ENCODE data around the gene NHSL1. TPM values are rescaled to one million over a fixed set of nuclear protein-coding genes. Genes with fewer than 3 reads are reported as not detected.
A peak's percentile ranks its signal among the peaks of the same experiment; 100 is the strongest.

NHSL1 gene
- total RNA-seq, 2 donors from 2014 or later, result 82.8 to 94.8 TPM

DNA sequence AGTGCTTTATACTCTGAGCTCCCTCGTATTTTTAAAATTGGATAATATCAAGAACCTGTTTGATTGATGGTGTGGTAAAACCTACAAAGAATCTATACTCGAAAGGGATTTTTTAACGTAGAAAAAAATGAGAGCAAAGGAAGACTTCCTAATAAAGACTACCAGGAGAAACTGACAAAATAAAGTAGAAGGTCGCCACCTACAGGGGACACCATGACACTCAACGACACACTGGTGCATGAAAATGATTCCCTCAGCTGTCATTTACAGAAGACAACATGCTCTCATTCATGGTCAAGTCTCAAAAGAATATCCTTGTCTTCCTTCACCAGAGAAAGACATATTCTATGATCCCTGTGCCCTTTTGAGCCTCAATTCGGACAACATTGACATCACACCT lies 10.1 kb upstream of the NHSL1 start:
- Histone ChIP-seq H3K4me3 (no peak overlapping the region), H3K4me1 (peaks cover 16% of the 10 kb centered on the region), H3K9me3 (no peaks in the 10 kb centered on the region), H3K27ac (no peak overlapping the region), H3K9ac (ENCODE audit: low read depth in 2 of 2, low read length in 2 of 2) (no peak overlapping the region), H3K36me3 (no peaks in the 10 kb centered on the region), H3K27me3 (no peaks in the 10 kb centered on the region)
- DNase-seq, result peak; percentile 80
- intact Hi-C loops (cut with DNase I), result loop anchor here (2.0 kb wide), 1 partner anchor 81 kb away; no protein-coding TSS in a partner anchor
- TF ChIP-seq, protein P1, sequence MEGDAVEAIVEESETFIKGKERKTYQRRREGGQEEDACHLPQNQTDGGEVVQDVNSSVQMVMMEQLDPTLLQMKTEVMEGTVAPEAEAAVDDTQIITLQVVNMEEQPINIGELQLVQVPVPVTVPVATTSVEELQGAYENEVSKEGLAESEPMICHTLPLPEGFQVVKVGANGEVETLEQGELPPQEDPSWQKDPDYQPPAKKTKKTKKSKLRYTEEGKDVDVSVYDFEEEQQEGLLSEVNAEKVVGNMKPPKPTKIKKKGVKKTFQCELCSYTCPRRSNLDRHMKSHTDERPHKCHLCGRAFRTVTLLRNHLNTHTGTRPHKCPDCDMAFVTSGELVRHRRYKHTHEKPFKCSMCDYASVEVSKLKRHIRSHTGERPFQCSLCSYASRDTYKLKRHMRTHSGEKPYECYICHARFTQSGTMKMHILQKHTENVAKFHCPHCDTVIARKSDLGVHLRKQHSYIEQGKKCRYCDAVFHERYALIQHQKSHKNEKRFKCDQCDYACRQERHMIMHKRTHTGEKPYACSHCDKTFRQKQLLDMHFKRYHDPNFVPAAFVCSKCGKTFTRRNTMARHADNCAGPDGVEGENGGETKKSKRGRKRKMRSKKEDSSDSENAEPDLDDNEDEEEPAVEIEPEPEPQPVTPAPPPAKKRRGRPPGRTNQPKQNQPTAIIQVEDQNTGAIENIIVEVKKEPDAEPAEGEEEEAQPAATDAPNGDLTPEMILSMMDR (IDR thresholded peaks at IDR 0.05), result peak; percentile 67

DNA sequence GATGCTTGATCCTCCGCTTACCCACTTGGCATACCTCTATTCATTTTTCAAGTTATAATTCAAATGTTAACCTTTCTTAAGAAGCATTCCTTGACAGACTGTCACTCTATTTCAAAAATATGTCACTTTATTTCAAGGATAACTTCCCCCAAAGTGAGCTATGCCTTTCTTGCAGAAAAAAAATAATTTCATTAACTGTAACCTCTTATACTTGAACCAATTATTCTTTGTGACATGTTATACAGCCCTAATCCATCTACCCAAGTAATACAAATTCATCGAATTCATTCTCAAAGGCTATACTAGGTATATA lies 9.3 kb upstream of the NHSL1 start:
- peak overlapping the region; percentile 17 to 30 for H3K9ac ChIP-seq (ENCODE audit: low read depth in 2 of 2, low read length in 2 of 2)
- intact Hi-C loops (cut with DNase I), result loop anchor here (2.0 kb wide), 1 partner anchor 80 kb away; no protein-coding TSS in a partner anchor
- H3K27ac ChIP-seq, result peak overlapping the region; percentile 68

DNA sequence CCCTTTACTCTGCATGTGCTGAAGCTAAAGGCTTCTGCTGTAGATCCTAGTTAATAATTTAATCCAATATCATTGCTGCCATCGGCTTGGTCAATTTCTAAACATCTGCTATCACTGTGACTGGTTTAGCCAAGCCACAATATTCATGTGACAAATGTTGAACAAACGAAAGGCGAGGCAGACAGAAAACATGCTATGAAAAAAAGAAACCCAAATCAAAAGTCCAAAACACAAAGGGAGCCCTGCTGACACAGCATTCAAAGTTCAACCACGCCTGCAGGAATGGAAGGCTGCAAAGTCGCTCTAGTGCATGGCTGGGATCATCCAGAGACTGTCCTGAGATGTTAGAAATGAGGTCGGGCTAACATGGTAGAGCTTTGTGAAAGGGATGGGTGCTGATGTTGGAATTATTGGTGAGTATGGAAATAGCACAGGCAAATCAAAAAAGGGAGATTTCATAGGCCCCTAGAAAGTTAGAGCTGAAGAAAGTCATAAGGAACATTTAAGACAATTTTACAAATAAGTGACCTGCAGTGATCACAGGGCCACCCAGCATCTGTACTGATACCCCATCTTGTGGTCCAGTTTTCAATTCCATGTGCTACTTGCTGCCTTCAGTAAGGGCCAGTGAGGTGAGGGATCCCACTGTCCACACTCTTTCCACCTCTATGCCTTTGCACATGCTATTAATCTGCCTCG lies 8.8 kb upstream of the NHSL1 start:
- H3K27ac ChIP-seq, result peak overlapping the region; percentile 68
- TF ChIP-seq, protein P1 (IDR thresholded peaks at IDR 0.05), result no peak
- no peaks in the 10 kb centered on the region for H3K27me3 ChIP-seq
- DNase-seq, result peak; percentile 75
- no peak overlapping the region for H3K4me3 ChIP-seq
- H3K36me3 ChIP-seq, result no peaks in the 10 kb centered on the region
- peak overlapping the region; percentile 17 to 57 for H3K9ac ChIP-seq (ENCODE audit: low read depth in 2 of 2, low read length in 2 of 2)
- H3K4me1 ChIP-seq, result peaks cover 16% of the 10 kb centered on the region
- intact Hi-C loops (cut with DNase I), result loop anchor here (2.0 kb wide), 1 partner anchor 79 kb away; no protein-coding TSS in a partner anchor
- H3K9me3 ChIP-seq, result no peaks in the 10 kb centered on the region

More for the DNA sequence above, 9.3 kb upstream of the NHSL1 start:
- no peak for DNase-seq
- no peaks in the 10 kb centered on the region for H3K27me3 ChIP-seq
- H3K36me3 ChIP-seq, result no peaks in the 10 kb centered on the region
- H3K4me1 ChIP-seq, result peaks cover 16% of the 10 kb centered on the region
- TF ChIP-seq, protein P1 (IDR thresholded peaks at IDR 0.05), result no peak
- H3K9me3 ChIP-seq, result no peaks in the 10 kb centered on the region
- no peak overlapping the region for H3K4me3 ChIP-seq

DNA sequence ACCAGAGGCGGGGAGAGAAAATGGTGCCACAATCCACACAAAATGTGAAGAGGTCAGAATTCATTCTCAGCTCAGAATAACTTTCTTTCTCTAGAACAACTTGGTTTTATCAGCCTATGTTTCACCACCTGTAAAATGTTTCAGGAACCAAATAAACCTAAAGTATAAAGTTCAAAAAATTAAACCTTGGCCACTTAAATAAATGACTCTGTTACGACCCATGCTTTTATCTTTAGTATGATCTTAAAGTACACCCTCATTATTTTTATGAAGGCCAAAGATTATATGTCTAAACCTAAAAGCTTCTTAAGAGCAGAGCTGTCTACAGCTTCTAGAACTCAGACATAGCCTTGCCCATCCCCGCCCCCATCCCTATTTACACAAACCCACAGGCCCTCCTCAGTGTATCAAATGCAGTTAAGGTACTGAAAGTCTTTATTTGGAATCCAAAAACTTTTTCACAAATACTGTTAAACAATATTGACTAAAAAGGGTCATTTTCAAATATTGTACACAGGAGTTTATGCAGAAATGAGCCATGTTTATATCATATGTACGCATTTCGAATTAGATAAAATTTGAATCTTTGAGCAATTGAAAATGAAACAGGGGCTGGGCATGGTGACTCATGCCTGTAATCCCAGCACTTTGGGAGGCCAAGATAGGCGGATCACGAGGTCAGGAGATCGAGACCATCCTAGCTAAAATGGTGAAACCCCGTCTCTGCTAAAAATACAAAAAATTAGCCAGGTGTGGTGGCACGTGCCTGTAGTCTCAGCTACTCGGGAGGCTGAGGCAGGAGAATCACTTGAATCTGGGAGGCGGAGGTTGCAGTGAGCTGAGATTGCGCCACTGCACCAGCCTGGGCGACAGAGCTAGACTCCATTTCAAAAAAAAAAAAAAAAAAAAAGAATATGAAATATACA lies 5.7 kb upstream of the NHSL1 start:
- intact Hi-C loops (cut with DNase I), result no loop called here
- Histone ChIP-seq H3K27me3 (no peaks in the 10 kb centered on the region), H3K36me3 (no peaks in the 10 kb centered on the region), H3K4me3 (no peak overlapping the region), H3K27ac (peak overlapping the region; percentile 87), H3K4me1 (peaks cover 21% of the 10 kb centered on the region), H3K9me3 (no peaks in the 10 kb centered on the region), H3K9ac (ENCODE audit: low read depth in 2 of 2, low read length in 2 of 2) (peak overlapping the region in 1 of 2 donors; percentile 1)
- DNase-seq, result peak; percentile 59
- TF ChIP-seq, protein P1 (IDR thresholded peaks at IDR 0.05), result no peak

DNA sequence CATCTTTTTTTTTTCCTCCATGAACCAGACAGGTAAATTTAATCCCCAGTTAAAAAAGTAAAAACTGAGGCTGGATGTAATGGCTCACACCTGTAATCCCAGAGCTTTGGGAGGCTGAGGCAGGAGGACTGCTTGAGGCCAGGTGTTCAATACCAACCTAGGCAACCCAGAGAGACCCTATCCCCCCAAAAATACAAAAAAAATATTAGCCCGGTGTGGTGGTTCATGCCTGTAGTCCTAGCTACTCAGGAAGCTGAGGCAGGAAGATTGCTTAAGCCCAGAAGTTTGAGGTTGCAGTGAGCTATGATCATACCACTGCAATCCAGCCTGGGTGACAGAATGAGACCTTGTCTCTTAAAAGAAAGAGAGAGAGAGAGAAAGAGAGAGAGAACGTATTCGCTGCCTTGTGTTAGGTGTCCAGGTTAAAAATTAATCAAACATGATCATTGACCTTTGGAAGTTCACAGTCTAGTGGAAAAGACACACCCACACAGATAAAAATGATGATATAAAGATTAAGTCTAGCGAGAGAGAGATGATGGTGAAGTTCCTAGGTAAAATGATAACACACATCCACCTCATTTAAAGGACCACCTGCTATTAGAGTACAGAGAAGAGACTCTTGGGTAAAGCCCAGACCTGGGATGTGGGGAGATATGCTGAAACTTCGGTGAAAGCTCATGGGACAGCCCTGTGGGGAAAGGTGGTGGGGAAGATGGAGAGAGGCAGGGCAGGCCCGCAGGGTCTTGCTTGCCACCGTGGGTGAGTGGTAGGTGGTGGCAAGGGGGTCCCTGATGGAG lies 4.8 kb upstream of the NHSL1 start:
- TF ChIP-seq, protein P1 (IDR thresholded peaks at IDR 0.05), result no peak
- Histone ChIP-seq H3K9me3 (no peaks in the 10 kb centered on the region), H3K27me3 (no peaks in the 10 kb centered on the region), H3K9ac (ENCODE audit: low read depth in 2 of 2, low read length in 2 of 2) (peak overlapping the region in 1 of 2 donors; percentile 1), H3K36me3 (no peaks in the 10 kb centered on the region), H3K4me1 (peaks cover 19% of the 10 kb centered on the region), H3K27ac (peak overlapping the region; percentile 87), H3K4me3 (no peak overlapping the region)
- intact Hi-C loops (cut with DNase I), result no loop called here
- no peak for DNase-seq
